GM12874 (cell line): ENCODE measurements around the gene DNAH14.

Source experiments
- TF ChIP-seq, protein P1 (sequence below): IDR thresholded peaks from 2 replicates; pipeline ENCODE4 v1.5.1; 2011; ENCODE audit warnings: low read depth, mild to moderate bottlenecking, control low read depth, low read length, moderate library complexity; ENCODE audit not compliant: insufficient read depth

The DNAH14 gene

DNA sequence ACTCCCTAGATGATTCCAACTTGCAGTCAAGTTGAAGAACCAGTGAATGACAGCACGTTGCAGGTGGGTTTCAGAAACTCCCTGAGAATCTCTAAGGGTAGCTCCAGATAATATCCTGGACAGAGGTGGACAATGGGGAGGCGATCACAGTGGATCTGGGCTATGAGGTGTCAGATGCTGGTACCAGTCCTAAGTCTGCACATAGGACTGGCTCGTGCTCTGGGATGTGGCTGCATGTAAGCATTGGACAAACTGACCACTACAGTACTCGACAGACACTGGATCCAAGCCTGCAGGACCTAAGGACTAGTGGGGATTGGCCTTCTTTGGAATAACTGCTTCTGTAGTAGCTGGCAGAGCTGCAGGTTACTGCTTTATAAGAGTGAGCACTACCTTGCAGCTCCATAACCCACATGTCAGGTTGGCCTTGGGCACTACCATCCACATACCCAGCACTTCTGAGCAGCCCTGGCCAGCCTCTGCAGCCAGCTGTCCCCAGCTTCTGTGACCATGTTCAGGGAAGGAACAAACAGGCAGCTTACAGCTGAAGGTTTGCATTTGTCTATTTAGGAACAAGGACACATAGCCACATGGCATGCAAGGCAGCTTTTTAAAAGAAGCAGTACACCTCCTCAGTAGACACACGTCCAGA is 33.2 kb upstream of the DNAH14 start:
- TF ChIP-seq, protein P1, sequence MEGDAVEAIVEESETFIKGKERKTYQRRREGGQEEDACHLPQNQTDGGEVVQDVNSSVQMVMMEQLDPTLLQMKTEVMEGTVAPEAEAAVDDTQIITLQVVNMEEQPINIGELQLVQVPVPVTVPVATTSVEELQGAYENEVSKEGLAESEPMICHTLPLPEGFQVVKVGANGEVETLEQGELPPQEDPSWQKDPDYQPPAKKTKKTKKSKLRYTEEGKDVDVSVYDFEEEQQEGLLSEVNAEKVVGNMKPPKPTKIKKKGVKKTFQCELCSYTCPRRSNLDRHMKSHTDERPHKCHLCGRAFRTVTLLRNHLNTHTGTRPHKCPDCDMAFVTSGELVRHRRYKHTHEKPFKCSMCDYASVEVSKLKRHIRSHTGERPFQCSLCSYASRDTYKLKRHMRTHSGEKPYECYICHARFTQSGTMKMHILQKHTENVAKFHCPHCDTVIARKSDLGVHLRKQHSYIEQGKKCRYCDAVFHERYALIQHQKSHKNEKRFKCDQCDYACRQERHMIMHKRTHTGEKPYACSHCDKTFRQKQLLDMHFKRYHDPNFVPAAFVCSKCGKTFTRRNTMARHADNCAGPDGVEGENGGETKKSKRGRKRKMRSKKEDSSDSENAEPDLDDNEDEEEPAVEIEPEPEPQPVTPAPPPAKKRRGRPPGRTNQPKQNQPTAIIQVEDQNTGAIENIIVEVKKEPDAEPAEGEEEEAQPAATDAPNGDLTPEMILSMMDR: no peak

DNA sequence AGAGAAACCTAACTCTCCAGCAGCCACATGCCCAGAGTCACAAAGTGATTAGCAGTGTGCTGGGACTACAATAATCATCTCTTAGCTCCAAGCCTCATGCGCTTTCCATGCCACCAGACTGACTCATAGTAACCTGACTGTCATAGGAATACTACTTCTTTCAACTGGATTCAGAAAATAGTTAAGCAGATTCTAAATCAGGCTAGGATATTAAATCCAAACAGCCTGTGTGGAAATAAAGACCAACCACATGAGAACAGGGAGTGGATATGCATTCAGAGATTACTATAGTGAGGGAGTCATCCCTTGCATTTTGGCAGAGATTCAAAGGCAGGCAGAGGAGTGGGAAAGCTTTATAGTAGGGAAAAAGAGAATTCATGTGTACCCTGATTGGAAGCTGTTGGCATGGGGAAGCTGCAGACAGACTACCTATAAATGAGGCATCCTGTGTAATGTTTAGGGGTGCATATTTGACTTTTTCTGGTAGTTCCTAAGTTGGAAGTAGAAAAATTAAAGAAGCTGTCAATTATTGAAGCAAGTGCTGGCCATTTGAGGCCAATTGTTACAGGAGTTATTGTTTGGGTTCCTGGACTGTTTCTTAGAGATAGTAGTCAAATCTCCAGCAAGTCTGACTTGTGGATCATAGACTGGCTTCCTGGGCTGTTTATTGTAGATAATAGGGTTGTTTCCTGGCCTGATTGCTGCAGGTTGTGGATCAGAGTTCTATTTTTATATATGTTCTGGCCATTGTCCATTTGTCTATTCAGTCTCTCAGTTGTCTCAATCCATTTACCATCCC is 31.7 kb upstream of the DNAH14 start:
- TF ChIP-seq, protein P1: no peak

DNA sequence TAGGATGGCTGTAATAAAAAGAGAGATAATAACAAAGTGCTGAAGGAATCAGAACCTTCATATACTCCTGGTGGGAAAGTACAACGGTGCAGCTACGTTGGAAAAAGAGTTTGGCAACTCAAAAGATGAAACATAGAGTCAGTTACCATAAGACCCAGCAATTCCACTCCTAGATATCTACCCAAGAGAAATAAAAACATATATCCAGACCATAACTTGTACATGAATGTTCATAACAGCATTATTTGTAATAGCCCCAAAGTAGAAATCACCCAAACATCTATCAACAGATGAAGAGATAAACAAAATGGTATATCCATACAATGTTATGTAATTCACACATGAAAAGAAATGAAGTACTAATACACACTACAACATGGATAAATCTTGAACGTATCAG is 30.5 kb upstream of the DNAH14 start:
- TF ChIP-seq, protein P1: no peak

DNA sequence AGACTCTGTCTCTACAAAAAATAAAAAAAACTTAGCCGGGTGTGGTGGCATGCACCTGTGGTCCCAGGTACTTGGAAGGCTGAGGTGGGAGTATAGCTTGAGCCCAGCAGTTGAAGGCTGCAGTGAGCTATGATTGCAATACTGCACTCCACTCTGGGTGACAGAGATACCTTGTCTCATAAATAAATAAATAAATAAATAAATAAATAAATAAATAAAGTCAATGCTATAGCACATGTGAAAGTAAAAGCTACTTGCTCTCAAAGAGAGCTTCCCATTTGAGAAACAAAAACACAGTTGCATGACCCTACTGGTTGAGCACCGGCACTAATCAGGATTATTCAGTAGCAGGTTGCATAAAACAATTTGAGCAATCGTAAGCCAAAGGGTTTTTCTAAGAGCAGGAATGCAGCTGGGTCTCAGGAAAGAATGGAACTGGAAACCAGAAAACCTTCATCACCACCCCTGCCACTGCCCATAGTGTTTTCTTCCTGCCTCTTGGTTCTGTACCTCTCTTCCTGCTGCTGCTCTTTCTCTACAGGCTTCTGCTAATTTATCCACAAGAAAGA is 29.3 kb upstream of the DNAH14 start:
- TF ChIP-seq, protein P1: no peak

DNA sequence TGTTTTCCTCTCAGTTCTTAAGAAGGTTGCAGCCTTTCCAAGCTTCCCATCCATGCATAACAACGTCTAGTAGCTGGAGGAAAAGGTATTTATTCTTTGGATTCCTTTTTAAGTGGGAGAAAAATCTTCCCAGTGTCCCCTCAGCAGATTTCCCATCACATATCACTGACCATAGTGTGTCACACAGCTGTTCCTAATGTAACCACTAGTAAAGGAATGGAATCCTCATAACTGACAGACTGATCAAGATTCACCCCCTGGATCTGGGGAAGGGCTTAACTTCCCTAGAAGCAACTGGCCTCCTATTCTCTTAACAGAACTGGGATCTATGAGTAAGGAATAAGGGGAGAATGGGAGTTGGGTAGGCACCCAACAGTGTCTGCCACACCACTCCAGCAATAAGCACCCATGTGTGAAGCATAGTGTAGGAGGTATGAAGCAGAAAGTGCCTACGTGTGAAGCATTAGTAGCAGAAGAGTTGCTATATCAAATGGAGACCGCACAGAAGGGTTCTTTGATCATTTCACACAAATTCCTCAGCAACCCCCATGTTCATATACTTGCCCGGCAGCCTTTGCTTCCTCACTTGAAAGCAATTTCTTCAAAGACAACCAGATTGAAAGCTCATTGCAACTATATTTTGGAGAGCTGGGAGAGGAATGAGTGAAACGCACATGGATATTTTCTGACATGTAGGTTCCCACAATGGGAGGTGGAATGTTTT is 28.2 kb upstream of the DNAH14 start:
- TF ChIP-seq, protein P1: no peak

DNA sequence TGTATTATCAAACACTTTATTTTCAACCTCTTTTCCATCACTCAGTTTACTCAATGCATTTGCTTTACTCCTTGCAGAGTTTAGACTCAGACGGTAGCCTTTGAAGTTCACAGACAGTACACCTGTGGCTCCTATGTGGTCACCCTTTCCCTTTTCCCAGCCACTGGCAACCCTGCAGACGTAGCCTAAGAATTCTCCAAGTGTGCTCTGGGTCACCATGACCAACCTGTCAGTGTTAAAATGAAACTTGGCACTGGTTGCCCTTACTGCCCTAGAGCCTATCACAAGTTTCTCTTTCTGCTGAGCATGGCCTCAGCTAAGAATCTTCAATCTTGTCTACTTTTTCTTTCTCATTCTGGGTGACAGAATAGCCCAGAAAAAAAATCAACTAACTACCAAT is 25.5 kb upstream of the DNAH14 start:
- TF ChIP-seq, protein P1: no peak

DNA sequence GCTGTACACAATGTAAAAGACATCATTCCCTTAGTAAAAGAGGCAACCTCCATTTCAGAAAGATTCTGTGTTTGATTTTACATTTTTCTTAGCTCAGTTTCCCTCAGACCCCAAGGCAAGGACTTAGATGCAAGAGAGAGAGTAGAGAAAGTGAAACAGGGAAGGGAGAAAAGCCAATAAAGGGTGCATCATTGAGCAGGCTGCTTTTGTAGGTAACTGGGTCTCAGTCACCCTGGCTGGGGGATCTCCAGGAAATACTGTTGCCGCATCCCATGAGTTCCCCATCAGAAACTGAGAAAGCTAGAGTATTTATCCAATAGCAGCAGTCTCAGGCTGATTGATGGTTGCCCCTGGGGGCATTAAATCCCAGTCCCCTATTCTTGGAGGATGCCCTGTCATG is 23.1 kb upstream of the DNAH14 start:
- TF ChIP-seq, protein P1: no peak
